Measurements from ENCODE around the gene CDH8. TPM values are rescaled to one million over a fixed set of nuclear protein-coding genes. Genes with fewer than 3 reads are reported as not detected.

Gene CDH8
- total RNA-seq, 2 experiments from 2014 or later = not detected

GRCh38 chr16:62041401-62041800 is 5.2 kb upstream of the CDH8 start:
- Histone ChIP-seq H3K4me2 (ENCODE audit: low read length) (no peak overlapping the region), H3K79me2 (ENCODE audit: insufficient read depth, low read depth, low read length) (no peaks in the 10 kb centered on the region), H3K4me1 (ENCODE audit: insufficient read depth, low read length, poor library complexity, severe bottlenecking) (no peaks in the 10 kb centered on the region), H3K9me2 (ENCODE audit: insufficient read depth, low read length) (no peaks in the 10 kb centered on the region), H3K4me3 (ENCODE audit: low read depth, low read length, poor library complexity, severe bottlenecking) (no peak overlapping the region), H3K36me3 (ENCODE audit: insufficient read depth, low read length) (no peaks in the 10 kb centered on the region), H3K9me3 (ENCODE audit: low read length) (no peaks in the 10 kb centered on the region), H4K20me1 (ENCODE audit: insufficient read depth, low read length) (no peaks in the 10 kb centered on the region), H3K27ac (ENCODE audit: low read depth, low read length, poor library complexity, severe bottlenecking) (no peak overlapping the region), H2AFZ (ENCODE audit: low read length) (no peak overlapping the region)
- peak; percentile 65 for TF ChIP-seq CTCF (conservative IDR thresholded peaks at IDR 0.05; ENCODE audit: low read length)
- no peak for TF ChIP-seq EZH2phosphoT487 (IDR thresholded peaks at IDR 0.05; ENCODE audit: borderline replicate concordance, low read depth, low read length)
- BruUV-seq (replicated peaks) = no TSS peak
- peak; percentile 8 for DNase-seq (ENCODE audit: low spot score)
- POLR2A ChIA-PET = no interaction called here
- CTCF ChIA-PET (ENCODE audit: unreplicated experiment) = no interaction called here
- intact Hi-C loops (cut with micrococcal nuclease; ENCODE audit: unreplicated experiment) = no loop called here

GRCh38 chr16:62038646-62039045 is 2.4 kb upstream of the CDH8 start:
- Histone ChIP-seq H3K4me1 (ENCODE audit: insufficient read depth, low read length, poor library complexity, severe bottlenecking) (no peaks in the 10 kb centered on the region), H3K4me2 (ENCODE audit: low read length) (no peak overlapping the region), H3K36me3 (ENCODE audit: insufficient read depth, low read length) (no peaks in the 10 kb centered on the region), H3K27ac (ENCODE audit: low read depth, low read length, poor library complexity, severe bottlenecking) (no peak overlapping the region), H3K9me3 (ENCODE audit: low read length) (no peaks in the 10 kb centered on the region), H4K20me1 (ENCODE audit: insufficient read depth, low read length) (no peaks in the 10 kb centered on the region), H2AFZ (ENCODE audit: low read length) (no peak overlapping the region), H3K4me3 (ENCODE audit: low read depth, low read length, poor library complexity, severe bottlenecking) (no peak overlapping the region), H3K9me2 (ENCODE audit: insufficient read depth, low read length) (no peaks in the 10 kb centered on the region), H3K79me2 (ENCODE audit: insufficient read depth, low read depth, low read length) (no peaks in the 10 kb centered on the region)
- BruUV-seq (replicated peaks) = no TSS peak
- intact Hi-C loops (cut with micrococcal nuclease; ENCODE audit: unreplicated experiment) = no loop called here
- no peak for DNase-seq (ENCODE audit: low spot score)
- TF ChIP-seq CTCF (conservative IDR thresholded peaks at IDR 0.05; ENCODE audit: low read length) (no peak), EZH2phosphoT487 (IDR thresholded peaks at IDR 0.05; ENCODE audit: borderline replicate concordance, low read depth, low read length) (no peak)
- ChIA-PET CTCF (ENCODE audit: unreplicated experiment) (no interaction called here), POLR2A (interaction anchor here (0.7 kb wide), 1 partner anchor 660 kb away, joined by 3 read pairs; no protein-coding TSS in a partner anchor)

- CTCF ChIA-PET (ENCODE audit: unreplicated experiment) = no interaction called here
- no peaks in the 10 kb centered on the region for H3K79me2 ChIP-seq (ENCODE audit: insufficient read depth, low read depth, low read length)
Observed at GRCh38 chr16:62038225-62038624, 2.0 kb upstream of the CDH8 start.

More at GRCh38 chr16:62038225-62038624, 2.0 kb upstream of the CDH8 start:
- TF ChIP-seq CTCF (conservative IDR thresholded peaks at IDR 0.05; ENCODE audit: low read length) (no peak), EZH2phosphoT487 (IDR thresholded peaks at IDR 0.05; ENCODE audit: borderline replicate concordance, low read depth, low read length) (no peak)
- no peaks in the 10 kb centered on the region for H3K36me3 ChIP-seq (ENCODE audit: insufficient read depth, low read length)
- intact Hi-C loops (cut with micrococcal nuclease; ENCODE audit: unreplicated experiment) = no loop called here
- H3K4me1 ChIP-seq (ENCODE audit: insufficient read depth, low read length, poor library complexity, severe bottlenecking) = no peaks in the 10 kb centered on the region
- no peak for DNase-seq (ENCODE audit: low spot score)
- no TSS peak for BruUV-seq (replicated peaks)
- H3K27ac ChIP-seq (ENCODE audit: low read depth, low read length, poor library complexity, severe bottlenecking) = no peak overlapping the region
- H3K9me2 ChIP-seq (ENCODE audit: insufficient read depth, low read length) = no peaks in the 10 kb centered on the region
- no peak overlapping the region for H2AFZ ChIP-seq (ENCODE audit: low read length)
- no peaks in the 10 kb centered on the region for H3K9me3 ChIP-seq (ENCODE audit: low read length)
- H3K4me2 ChIP-seq (ENCODE audit: low read length) = no peak overlapping the region
- H4K20me1 ChIP-seq (ENCODE audit: insufficient read depth, low read length) = no peaks in the 10 kb centered on the region
- POLR2A ChIA-PET = no interaction called here
- no peak overlapping the region for H3K4me3 ChIP-seq (ENCODE audit: low read depth, low read length, poor library complexity, severe bottlenecking)
